H1 (cell line): ENCODE measurements around the gene PTGDR2. TPM values are rescaled to one million over a fixed set of nuclear protein-coding genes. Genes with fewer than 3 reads are reported as not detected.

ENCODE experiments used
- CTCF ChIA-PET: fragments of 300-600 bp; sonication (Branson Sonifier 250); formaldehyde crosslinking; loops from one replicate; lab custom pipeline; 2021; ENCODE audit not compliant: partially characterized antibody; lab: Charles Lee
- POLR2A ChIA-PET: fragments of 300-600 bp; sonication (Branson Sonifier 250); formaldehyde crosslinking; loops from one replicate; lab custom pipeline; 2021; ENCODE audit warnings: inconsistent platforms; ENCODE audit not compliant: partially characterized antibody; lab: Charles Lee
- DNase-seq, 2 experiments: peaks; one replicate each; pipeline versions ENCODE4 v3.0.0 to v3.0.0-alpha.2; 2010 to 2022; ENCODE audit warnings: low spot score in 2 of 2, low read depth in 1 of 2, mixed read lengths in 1 of 2
- FAIRE-seq: peaks from 2 replicates; lab custom pipeline; 2011; peaks lifted over from hg19 to GRCh38; lab: Jason Lieb, UNC
- H2AFZ ChIP-seq: 2 replicates; pipeline ENCODE4 v1.8.1; 2012; ENCODE audit warnings: low read length, inconsistent platforms
- H2AK5ac ChIP-seq: 2 replicates; pipeline ENCODE4 v1.6.1; 2013; ENCODE audit warnings: low read depth, low read length
- H2BK120ac ChIP-seq: replicated peaks from 2 replicates; pipeline ENCODE3; 2013; ENCODE audit warnings: low read depth, low read length, inconsistent platforms
- H2BK12ac ChIP-seq: 2 replicates; pipeline ENCODE4 v1.6.1; 2013; ENCODE audit warnings: low read depth, low read length
- H2BK15ac ChIP-seq: 2 replicates; pipeline ENCODE4 v1.6.1; 2013; ENCODE audit warnings: low read length
- H2BK20ac ChIP-seq: 2 replicates; pipeline ENCODE4 v1.6.1; 2013; ENCODE audit warnings: low read length
- H2BK5ac ChIP-seq: 2 replicates; pipeline ENCODE4 v1.6.1; 2013; ENCODE audit warnings: low read depth, low read length
- H3K14ac ChIP-seq: 2 replicates; pipeline ENCODE4 v1.6.1; 2013; ENCODE audit warnings: inconsistent platforms; ENCODE audit not compliant: insufficient read length
- H3K18ac ChIP-seq: 2 replicates; pipeline ENCODE4 v1.6.1; 2013; ENCODE audit warnings: low read length; ENCODE audit errors: extremely low read depth
- H3K23ac ChIP-seq: 2 replicates; pipeline ENCODE4 v1.6.1; 2013; ENCODE audit warnings: inconsistent platforms; ENCODE audit not compliant: insufficient read length
- H3K23me2 ChIP-seq: 2 replicates; pipeline ENCODE4 v1.6.1; 2013; ENCODE audit warnings: low read depth, low read length
- H3K27ac ChIP-seq: 2 replicates; pipeline ENCODE4 v1.6.1; 2011; ENCODE audit warnings: low read depth, low read length, inconsistent platforms
- H3K27me3 ChIP-seq, 4 experiments: replicated peaks in 1 of 4; 1 replicate in 1 of 4; 2 replicates in 3 of 4; pipeline versions ENCODE4 v1.6.1 to v1.8.1; 2011 to 2013; ENCODE audit warnings: low read length in 3 of 4, mild to moderate bottlenecking in 3 of 4, inconsistent platforms in 2 of 4, mixed read lengths in 2 of 4, moderate library complexity in 1 of 4; ENCODE audit not compliant: control insufficient read depth in 3 of 4, insufficient read depth in 3 of 4; ENCODE audit errors: extremely low read depth in 1 of 4
- H3K36me3 ChIP-seq, 4 experiments: 2 replicates each; pipeline versions ENCODE4 v1.6.1 to v1.8.1; 2011 to 2013; ENCODE audit warnings: mild to moderate bottlenecking in 4 of 4, low read length in 3 of 4, moderate library complexity in 2 of 4, control low read depth in 1 of 4, inconsistent platforms in 1 of 4; ENCODE audit not compliant: insufficient read depth in 4 of 4, control insufficient read depth in 2 of 4
- H3K4ac ChIP-seq: replicated peaks from 2 replicates; pipeline ENCODE3; 2013; ENCODE audit warnings: low read length, low read depth, mixed read lengths, inconsistent platforms; ENCODE audit not compliant: insufficient read length
- H3K4me1 ChIP-seq, 4 experiments: replicated peaks in 1 of 4; 1 replicate in 1 of 4; 2 replicates in 3 of 4; pipeline versions ENCODE4 v1.6.1 to v1.8.1; 2011 to 2013; ENCODE audit warnings: low read length in 3 of 4, inconsistent platforms in 2 of 4, mixed read lengths in 1 of 4; ENCODE audit not compliant: insufficient read depth in 4 of 4, control insufficient read depth in 3 of 4
- H3K4me2 ChIP-seq, 2 experiments: 2 replicates each; pipeline versions ENCODE4 v1.6.1 to v1.8.1; 2011 to 2013; ENCODE audit warnings: low read depth in 2 of 2, low read length in 2 of 2, control low read depth in 1 of 2, inconsistent platforms in 1 of 2, mild to moderate bottlenecking in 1 of 2; ENCODE audit not compliant: insufficient read depth in 1 of 2
- H3K4me3 ChIP-seq, 4 experiments: fragments of 200-600, 300-600 bp in 1 of 4; sonication (generic), shearing (Covaris generic), sonication (Bioruptor Twin) in 1 of 4; 2 replicates each; pipeline versions ENCODE4 v1.5.1 to v1.8.1; 2011 to 2016; ENCODE audit warnings: low read length in 4 of 4, low read depth in 3 of 4, control low read depth in 2 of 4, inconsistent platforms in 2 of 4, mild to moderate bottlenecking in 2 of 4, mixed read lengths in 1 of 4, moderate library complexity in 1 of 4; ENCODE audit not compliant: insufficient read depth in 2 of 4; ENCODE audit errors: extremely low read depth in 1 of 4
- H3K56ac ChIP-seq: replicated peaks from 2 replicates; pipeline ENCODE3; 2013; ENCODE audit warnings: low read depth, mild to moderate bottlenecking, mixed read lengths, low read length, inconsistent platforms; ENCODE audit not compliant: insufficient read length
- H3K79me1 ChIP-seq: 2 replicates; pipeline ENCODE4 v1.6.1; 2013; ENCODE audit warnings: low read depth, low read length, control low read depth
- H3K79me2 ChIP-seq, 2 experiments: 2 replicates each; pipeline versions ENCODE4 v1.6.1 to v1.8.1; 2012 to 2013; ENCODE audit warnings: low read length in 2 of 2, mild to moderate bottlenecking in 2 of 2, inconsistent platforms in 1 of 2; ENCODE audit not compliant: insufficient read depth in 2 of 2, control insufficient read depth in 1 of 2
- H3K9ac ChIP-seq, 4 experiments: replicated peaks in 1 of 4; 1 replicate in 1 of 4; 2 replicates in 3 of 4; pipeline versions ENCODE4 v1.6.1 to v1.8.1; 2011 to 2013; ENCODE audit warnings: low read depth in 3 of 4, low read length in 3 of 4, control low read depth in 2 of 4, mild to moderate bottlenecking in 2 of 4, moderate library complexity in 2 of 4, inconsistent platforms in 1 of 4; ENCODE audit errors: extremely low read depth in 1 of 4
- H3K9me3 ChIP-seq, 2 experiments: 2 replicates each; pipeline versions ENCODE4 v1.6.1 to v1.8.1; 2012 to 2013; ENCODE audit warnings: mild to moderate bottlenecking in 2 of 2, moderate library complexity in 2 of 2, control low read depth in 1 of 2, inconsistent platforms in 1 of 2, low read depth in 1 of 2, low read length in 1 of 2, mixed read lengths in 1 of 2; ENCODE audit not compliant: insufficient read depth in 2 of 2
- H4K20me1 ChIP-seq, 2 experiments: replicated peaks in 1 of 2; 2 replicates each; pipeline versions ENCODE3 to v1.8.1; 2011 to 2013; ENCODE audit warnings: inconsistent platforms in 2 of 2, low read length in 2 of 2, mild to moderate bottlenecking in 1 of 2; ENCODE audit not compliant: insufficient read depth in 2 of 2, control insufficient read depth in 1 of 2
- H4K5ac ChIP-seq: 2 replicates; pipeline ENCODE4 v1.6.1; 2013; ENCODE audit warnings: low read length, low read depth, mixed read lengths, inconsistent platforms; ENCODE audit not compliant: insufficient read length
- H4K8ac ChIP-seq: 2 replicates; pipeline ENCODE4 v1.8.0; 2013; ENCODE audit warnings: mild to moderate bottlenecking, moderate library complexity, low read length, inconsistent platforms; ENCODE audit not compliant: insufficient read depth; ENCODE audit errors: extremely low read depth
- H4K91ac ChIP-seq: replicated peaks from 2 replicates; pipeline ENCODE3; 2013; ENCODE audit warnings: low read length, mixed read lengths, inconsistent platforms; ENCODE audit not compliant: insufficient read length
- ASH2L ChIP-seq: fragments of 200-600, 300-600 bp; sonication (generic); IDR thresholded peaks from one replicate; pipeline ENCODE4 v1.7.1; 2017; ENCODE audit warnings: low read length
- ATF2 ChIP-seq: IDR thresholded peaks from 2 replicates; pipeline ENCODE4 v1.6.1; 2012; ENCODE audit warnings: low read length, inconsistent platforms
- BACH1 ChIP-seq: IDR thresholded peaks from 2 replicates; pipeline ENCODE4 v1.6.1; 2012; ENCODE audit warnings: low read length, improper control_type of control experiment
- BRCA1 ChIP-seq: IDR thresholded peaks from 2 replicates; pipeline ENCODE4 v1.6.1; 2012; ENCODE audit warnings: low read depth, low read length, improper control_type of control experiment
- CEBPB ChIP-seq: IDR thresholded peaks from 2 replicates; pipeline ENCODE4 v1.6.1; 2012; ENCODE audit warnings: low read depth, low read length
- CTBP2 ChIP-seq: IDR thresholded peaks from 2 replicates; pipeline ENCODE4 v1.7.0; 2011; ENCODE audit warnings: borderline replicate concordance, mild to moderate bottlenecking, moderate library complexity, mixed read lengths, low read length; ENCODE audit not compliant: insufficient read depth, insufficient read length
- FOSL1 ChIP-seq: IDR thresholded peaks from 2 replicates; pipeline ENCODE4 v1.6.1; 2011; ENCODE audit warnings: mild to moderate bottlenecking, low read depth, low read length, moderate library complexity; ENCODE audit not compliant: insufficient read depth
- RFX5 ChIP-seq: IDR thresholded peaks from 2 replicates; pipeline ENCODE4 v1.6.1; 2011; ENCODE audit warnings: low read depth, low read length, improper control_type of control experiment, borderline replicate concordance
- RNF2 ChIP-seq: fragments of 200-900, 300-1000 bp; sonication (generic); IDR thresholded peaks from 2 replicates; pipeline ENCODE4 v1.7.1; 2016; ENCODE audit warnings: borderline replicate concordance, low read depth, mild to moderate bottlenecking, antibody characterized with exemption, low read length; ENCODE audit not compliant: poor library complexity, severe bottlenecking; ENCODE audit errors: missing control alignments
- SIN3A ChIP-seq, 2 experiments: IDR thresholded peaks in 1 of 2; conservative IDR thresholded peaks in 1 of 2; 2 replicates each; pipeline ENCODE4 v1.6.1; 2011 to 2012; ENCODE audit warnings: low read length in 2 of 2, improper control_type of control experiment in 1 of 2, low read depth in 1 of 2, mild to moderate bottlenecking in 1 of 2
- SP2 ChIP-seq: IDR thresholded peaks from 2 replicates; pipeline ENCODE4 v1.6.1; 2012; ENCODE audit warnings: mild to moderate bottlenecking, low read length, inconsistent platforms
- TAF1 ChIP-seq: IDR thresholded peaks from 2 replicates; pipeline ENCODE4 v1.6.1; 2011; ENCODE audit warnings: mild to moderate bottlenecking, low read depth, low read length
- WGBS, 2 experiments: shearing (Covaris generic) in 1 of 2; methylation state at CpG; one replicate each; pipeline versions ENCODE4 v1.1.6 to v1.1.7; 2013 to 2015; ENCODE audit warnings: low lambda C conversion rate in 2 of 2, mixed read lengths in 2 of 2, inconsistent platforms in 1 of 2, low coverage in 1 of 2, missing lambda C conversion rate in 1 of 2; ENCODE audit not compliant: insufficient replicate concordance in 2 of 2, insufficient coverage in 1 of 2, insufficient read length in 1 of 2; ENCODE audit errors: extremely low coverage in 1 of 2, missing lambda C conversion rate in 1 of 2; 5-methylcytosine and 5-hydroxymethylcytosine counted together
- polyA plus RNA-seq, 7 experiments: library from polyadenylated mRNA; depleted of rRNA in 3 of 7; stranded (reverse) in 5 of 7; unstranded in 2 of 7; fragments of >200 nt in 5 of 7; fragments of 200-250 nt in 2 of 7; gene quantifications; 1 replicate in 5 of 7; 2 replicates in 1 of 7; 4 replicates in 1 of 7; pipeline versions ENCODE4 v1.2.1 to v1.2.3, GENCODE V29; 2011 to 2013; ENCODE audit warnings: missing spikeins in 2 of 7, mixed read lengths in 2 of 7
- total RNA-seq: library from RNA; stranded (reverse); fragmentation: NEBNext Ultra II Directional; extraction: Animal tissue kit (Norgen Biotek cat#: 25700); gene quantifications from 2 replicates; pipeline ENCODE4 v1.2.1, GENCODE V29; 2021

Gene PTGDR2
- total and polyA plus RNA-seq, 2 of the 8 experiments (the other 6 are each of a cell fraction or from before 2014, with no cell fraction given), result 0.20 TPM; not detected in 1

GRCh38 chr11:60816590-60817157, 39.1 kb downstream of the PTGDR2 start:
- POLR2A ChIA-PET, result no interaction called here
- Histone ChIP-seq H2BK15ac (no peak overlapping the region), H3K4me2 (no peak overlapping the region), H3K9me3 (peaks cover 8 to 9% of the 10 kb centered on the region in 2 experiments; a peak in 3 of 4 replicates), H3K56ac (no peak overlapping the region), H2BK5ac (no peak overlapping the region), H3K23me2 (no peaks in the 10 kb centered on the region; the same call in 1 of the 2 replicates), H3K27me3 (no peaks in the 10 kb centered on the region), H3K27ac (no peak overlapping the region), H3K23ac (no peak overlapping the region), H4K20me1 (no peaks in the 10 kb centered on the region), H3K4me3 (no peak overlapping the region), H3K36me3 (no peaks in the 10 kb centered on the region), H2BK120ac (no peak overlapping the region), H3K4me1 (no peaks in the 10 kb centered on the region; a peak in 1 of 7 replicates), H2AFZ (no peak overlapping the region), H3K18ac (no peak overlapping the region), H2AK5ac (no peak overlapping the region), H3K14ac (no peak overlapping the region), H2BK20ac (no peak overlapping the region), H4K5ac (no peak overlapping the region), H3K79me2 (no peaks in the 10 kb centered on the region), H3K9ac (no peak overlapping the region), H3K79me1 (no peaks in the 10 kb centered on the region), H4K91ac (no peak overlapping the region), H2BK12ac (no peak overlapping the region), H3K4ac (no peak overlapping the region), H4K8ac (no peak overlapping the region)
- WGBS, 2 experiments, result 81% methylated on average over 2 of the region's 2 CpGs; no CpG with 5 or more reads in 1 of the 2 experiments
- CTCF ChIA-PET, result no interaction called here
- FAIRE-seq, result no peak
- DNase-seq, result no peak
- TF ChIP-seq TAF1 (no peak), ATF2 (no peak), FOSL1 (no peak), RNF2 (no peak), BRCA1 (no peak), CTBP2 (no peak), BACH1 (no peak), SIN3A (conservative IDR thresholded peaks at IDR 0.05 in 1 of 2, IDR thresholded peaks at IDR 0.05 in 1 of 2; ENCODE audit: low read depth in 1 of 2, low read length in 2 of 2) (no peak), CEBPB (no peak), SP2 (no peak), RFX5 (no peak), ASH2L (no peak)
